IMR-90 (cell line): Measurements from ENCODE around the gene TSN. TPM values are rescaled to one million over a fixed set of nuclear protein-coding genes. Genes with fewer than 3 reads are reported as not detected.

Source experiments
- ATAC-seq: fragments of 200-7000 bp; cut with Tn5 transposase; 2 replicates; pipeline ENCODE4 v1.9.1; 2020; ENCODE audit warnings: low read depth, mild to moderate bottlenecking, moderate library complexity
- BruUV-seq: library from RNA; stranded (reverse); fragments of 400-500 nt; replicated peaks from 2 replicates; lab custom pipeline; 2021; lab: Mats Ljungman, UMichigan
- CTCF ChIA-PET: fragments of 300-600 bp; formaldehyde crosslinking; extraction: SDS; loops from one replicate; lab custom pipeline; 2021; ENCODE audit warnings: antibody characterized with exemption; lab: Yijun Ruan, JAX
- POLR2A ChIA-PET: fragments of 300-600 bp; sonication (Branson Sonifier 250); formaldehyde crosslinking; loops from one replicate; lab custom pipeline; 2022; ENCODE audit warnings: antibody characterized with exemption; ENCODE audit not compliant: unreplicated experiment; lab: Charles Lee
- DNase-seq: peaks from one replicate; pipeline ENCODE4 v3.0.0; 2013
- H2AFZ ChIP-seq: replicated peaks from 2 replicates; pipeline ENCODE3; 2013; ENCODE audit warnings: low read length, mild to moderate bottlenecking; ENCODE audit not compliant: poor library complexity
- H2AK5ac ChIP-seq: 2 replicates; pipeline ENCODE4 v1.6.1; 2013; ENCODE audit warnings: low read depth, low read length, inconsistent platforms
- H2AK9ac ChIP-seq: replicated peaks from 2 replicates; pipeline ENCODE3; 2013; ENCODE audit warnings: mild to moderate bottlenecking, low read depth, low read length, moderate library complexity; ENCODE audit not compliant: poor library complexity
- H2BK120ac ChIP-seq: 2 replicates; pipeline ENCODE4 v1.6.1; 2013; ENCODE audit warnings: low read depth, low read length, inconsistent platforms
- H2BK15ac ChIP-seq: 3 replicates; pipeline ENCODE4 v1.6.1; 2013; ENCODE audit warnings: low read depth, low read length, inconsistent platforms
- H2BK20ac ChIP-seq: 2 replicates; pipeline ENCODE4 v1.6.1; 2013; ENCODE audit warnings: low read depth, mild to moderate bottlenecking, inconsistent platforms, low read length, moderate library complexity
- H2BK5ac ChIP-seq: 2 replicates; pipeline ENCODE4 v1.6.1; 2013; ENCODE audit warnings: mild to moderate bottlenecking, low read depth, low read length, inconsistent platforms; ENCODE audit not compliant: poor library complexity, severe bottlenecking
- H3K14ac ChIP-seq: replicated peaks from 2 replicates; pipeline ENCODE4 v1.6.1; 2013; ENCODE audit warnings: low read depth, low read length, inconsistent platforms
- H3K18ac ChIP-seq: 2 replicates; pipeline ENCODE4 v1.6.1; 2013; ENCODE audit warnings: low read depth, low read length, control low read depth
- H3K23ac ChIP-seq: 2 replicates; pipeline ENCODE4 v1.6.1; 2013; ENCODE audit warnings: low read depth, low read length, inconsistent platforms
- H3K27ac ChIP-seq: 2 replicates; pipeline ENCODE4 v1.5.1; 2013; ENCODE audit warnings: mild to moderate bottlenecking, control low read depth, low read length; ENCODE audit not compliant: insufficient read depth
- H3K27me3 ChIP-seq: 2 replicates; pipeline ENCODE4 v1.6.1; 2013; ENCODE audit warnings: low read length; ENCODE audit not compliant: control insufficient read depth, insufficient read depth
- H3K36me3 ChIP-seq: 2 replicates; pipeline ENCODE4 v1.6.1; 2013; ENCODE audit warnings: low read length, mixed read lengths; ENCODE audit not compliant: control insufficient read depth, insufficient read depth
- H3K4ac ChIP-seq: 2 replicates; pipeline ENCODE4 v1.6.1; 2013; ENCODE audit warnings: low read depth, low read length, inconsistent platforms
- H3K4me1 ChIP-seq: 2 replicates; pipeline ENCODE4 v1.6.1; 2013; ENCODE audit warnings: low read length, mixed read lengths; ENCODE audit not compliant: control insufficient read depth, insufficient read depth
- H3K4me2 ChIP-seq: 2 replicates; pipeline ENCODE4 v1.6.1; 2013; ENCODE audit warnings: low read depth, mild to moderate bottlenecking, control low read depth, low read length, moderate library complexity
- H3K4me3 ChIP-seq: 2 replicates; pipeline ENCODE4 v1.5.1; 2013; ENCODE audit warnings: low read depth, mild to moderate bottlenecking, control low read depth, low read length, moderate library complexity; ENCODE audit not compliant: insufficient read depth
- H3K56ac ChIP-seq: 2 replicates; pipeline ENCODE4 v1.6.1; 2013; ENCODE audit warnings: low read length, inconsistent platforms; ENCODE audit not compliant: insufficient read depth; ENCODE audit errors: extremely low read depth
- H3K79me1 ChIP-seq, 2 experiments: 2 replicates each; pipeline ENCODE4 v1.6.1; 2013; ENCODE audit warnings: low read length in 2 of 2, inconsistent platforms in 1 of 2, low read depth in 1 of 2
- H3K9ac ChIP-seq: 2 replicates; pipeline ENCODE4 v1.6.1; 2013; ENCODE audit warnings: low read depth, low read length, control low read depth
- H3K9me1 ChIP-seq: 2 replicates; pipeline ENCODE4 v1.6.1; 2013; ENCODE audit warnings: low read length, inconsistent platforms; ENCODE audit not compliant: insufficient read depth
- H3K9me3 ChIP-seq: 2 replicates; pipeline ENCODE4 v1.6.1; 2013; ENCODE audit warnings: low read length; ENCODE audit not compliant: control insufficient read depth, insufficient read depth
- H4K20me1 ChIP-seq: 2 replicates; pipeline ENCODE4 v1.6.1; 2013; ENCODE audit warnings: low read length, inconsistent platforms; ENCODE audit not compliant: insufficient read depth
- H4K5ac ChIP-seq: 2 replicates; pipeline ENCODE4 v1.6.1; 2013; ENCODE audit warnings: mild to moderate bottlenecking, low read depth, low read length, control low read depth
- H4K8ac ChIP-seq, 2 experiments: 2 replicates each; pipeline ENCODE4 v1.6.1; 2013; ENCODE audit warnings: low read depth in 2 of 2, low read length in 2 of 2, control low read depth in 1 of 2, inconsistent platforms in 1 of 2
- H4K91ac ChIP-seq: 2 replicates; pipeline ENCODE4 v1.6.1; 2013; ENCODE audit warnings: low read depth, low read length, inconsistent platforms; ENCODE audit not compliant: insufficient read depth
- BHLHE40 ChIP-seq: fragments of 150-350 bp; IDR thresholded peaks from 2 replicates; pipeline ENCODE4 v1.6.1; 2016; ENCODE audit warnings: mild to moderate bottlenecking, low read depth, low read length
- CEBPB ChIP-seq: IDR thresholded peaks from 2 replicates; pipeline ENCODE4 v1.6.1; 2012; ENCODE audit warnings: low read depth, low read length, improper control_type of control experiment
- CHD1 ChIP-seq: IDR thresholded peaks from 2 replicates; pipeline ENCODE4 v1.6.1; 2012; ENCODE audit warnings: low read depth, low read length, improper control_type of control experiment
- CTCF ChIP-seq: conservative IDR thresholded peaks from 2 replicates; pipeline ENCODE4 v1.5.1; 2012; ENCODE audit warnings: mild to moderate bottlenecking, low read depth, low read length, improper control_type of control experiment
- ELK1 ChIP-seq: fragments of 150-350 bp; IDR thresholded peaks from 2 replicates; pipeline ENCODE4 v1.6.1; 2016; ENCODE audit warnings: low read depth, mild to moderate bottlenecking, low read length, moderate library complexity, borderline replicate concordance
- FOS ChIP-seq: fragments of 150-350 bp; IDR thresholded peaks from 2 replicates; pipeline ENCODE4 v1.6.1; 2016; ENCODE audit warnings: low read depth, low read length
- MAFK ChIP-seq: IDR thresholded peaks from 2 replicates; pipeline ENCODE4 v1.6.1; 2012; ENCODE audit warnings: low read depth, low read length, improper control_type of control experiment
- MXI1 ChIP-seq: IDR thresholded peaks from 2 replicates; pipeline ENCODE4 v1.6.1; 2012; ENCODE audit warnings: low read depth, mild to moderate bottlenecking, low read length, moderate library complexity, borderline replicate concordance
- NFE2L2 ChIP-seq: fragments of 150-350 bp; IDR thresholded peaks from 2 replicates; pipeline ENCODE4 v1.6.1; 2016; ENCODE audit warnings: low read depth, mild to moderate bottlenecking, low read length
- RAD21 ChIP-seq: IDR thresholded peaks from 2 replicates; pipeline ENCODE4 v1.6.1; 2012; ENCODE audit warnings: low read length, improper control_type of control experiment
- RCOR1 ChIP-seq: IDR thresholded peaks from 2 replicates; pipeline ENCODE4 v1.6.1; 2012; ENCODE audit warnings: mild to moderate bottlenecking, low read length, improper control_type of control experiment; ENCODE audit not compliant: insufficient replicate concordance
- RFX5 ChIP-seq: IDR thresholded peaks from 2 replicates; pipeline ENCODE4 v1.8.0; 2012; ENCODE audit warnings: low read depth, mild to moderate bottlenecking, low read length, moderate library complexity
- SMC3 ChIP-seq: fragments of 150-350 bp; IDR thresholded peaks from 2 replicates; pipeline ENCODE4 v1.6.1; 2016; ENCODE audit warnings: low read depth, mild to moderate bottlenecking, antibody characterized with exemption, low read length, moderate library complexity
- USF2 ChIP-seq: fragments of 150-350 bp; IDR thresholded peaks from 2 replicates; pipeline ENCODE4 v1.6.1; 2017; ENCODE audit warnings: mild to moderate bottlenecking, antibody characterized with exemption, low read length, low read depth
- WGBS, 2 experiments: methylation state at CpG; one replicate each; pipeline versions ENCODE4 v1.1.5 to v1.1.7; 2013; ENCODE audit warnings: missing lambda C conversion rate in 2 of 2; ENCODE audit not compliant: insufficient read length in 1 of 2; ENCODE audit errors: extremely low coverage in 2 of 2; 5-methylcytosine and 5-hydroxymethylcytosine counted together
- dilution Hi-C: fragments of 300-500 bp; cut with HindIII; formaldehyde crosslinking; loops from one replicate; pipeline ENCODE4 v1.14.3; 2018; ENCODE audit warnings: low sequenced_read_pairs; ENCODE audit not compliant: unreplicated experiment
- in situ Hi-C: fragments of 300-500 bp; cut with MboI; formaldehyde crosslinking; loops from 3 replicates; pipeline ENCODE4 v1.14.3; 2019; ENCODE audit warnings: low sequenced_read_pairs, inconsistent platforms, mixed read lengths
- intact Hi-C: fragments of 100-400 bp; cut with micrococcal nuclease; formaldehyde crosslinking; loops from 2 replicates; pipeline ENCODE4 v1.10.0; 2022
- polyA plus RNA-seq, 3 experiments: library from polyadenylated mRNA; depleted of rRNA; stranded (reverse); fragments of >200 nt; gene quantifications; 2 replicates each; pipeline ENCODE4 v1.2.3, GENCODE V29; 2012; ENCODE audit warnings: low replicate concordance in 1 of 3
- total RNA-seq: library from RNA; depleted of rRNA; stranded (reverse); fragments of >200 nt; gene quantifications from 2 replicates; pipeline ENCODE4 v1.2.3, GENCODE V29; 2012

TSN gene
- total and polyA plus RNA-seq, 2 of the 4 experiments (the other 2 are of a cell fraction) = 31.0 to 56.3 TPM

- no peak overlapping the region for H4K5ac ChIP-seq
- H3K4me2 ChIP-seq = no peak overlapping the region
- H4K91ac ChIP-seq = no peak overlapping the region
- H3K79me1 ChIP-seq = no peaks in the 10 kb centered on the region
- no peak overlapping the region for H2BK120ac ChIP-seq
- H3K18ac ChIP-seq = no peak overlapping the region
- intact Hi-C loops = loop anchor here (2.0 kb wide), 1 partner anchor 164 kb away; no protein-coding TSS in a partner anchor
- H3K9me3 ChIP-seq = no peaks in the 10 kb centered on the region
- no peaks in the 10 kb centered on the region for H3K4me1 ChIP-seq
- no peak overlapping the region for H2BK15ac ChIP-seq
- H2AFZ ChIP-seq = peak overlapping the region; percentile 45
- peak; percentile 99 for ATAC-seq
- no peaks in the 10 kb centered on the region for H3K36me3 ChIP-seq
- H3K4ac ChIP-seq = no peak overlapping the region
- H3K56ac ChIP-seq = no peak overlapping the region
- no peak overlapping the region for H2AK5ac ChIP-seq
- H2AK9ac ChIP-seq = no peak overlapping the region
- 4% methylated on average over 4 of the region's 17 CpGs; no CpG with 5 or more reads in 1 of the 2 experiments for WGBS, 2 experiments
- no peaks in the 10 kb centered on the region for H4K20me1 ChIP-seq
- in situ Hi-C loops = loop anchor here (25.0 kb wide), 1 partner anchor 651 kb away; no protein-coding TSS in a partner anchor
- no peak overlapping the region for H3K14ac ChIP-seq
- no peak overlapping the region for H3K23ac ChIP-seq
- no peak overlapping the region for H3K9ac ChIP-seq
- no TSS peak for BruUV-seq
- peak; percentile 63 for DNase-seq
- H3K27me3 ChIP-seq = peaks cover 7% of the 10 kb centered on the region
- no peak overlapping the region for H3K27ac ChIP-seq
- dilution Hi-C loops = no loop called here
- H3K9me1 ChIP-seq = no peaks in the 10 kb centered on the region
- POLR2A ChIA-PET = no interaction called here
- H4K8ac ChIP-seq = no peak overlapping the region
- no peak overlapping the region for H2BK20ac ChIP-seq
- H3K4me3 ChIP-seq = no peak overlapping the region
- CTCF ChIA-PET = interaction anchor here (0.6 to 1.2 kb wide), 6 partner anchors 8 to 781 kb away, joined by 3 to 6 read pairs (median 4); no protein-coding TSS in a partner anchor
- no peak overlapping the region for H2BK5ac ChIP-seq
- TF ChIP-seq RAD21 (peak; percentile 80), SMC3 (peak; percentile 55), CTCF (peak; percentile 64), NFE2L2 (no peak), MAFK (no peak), BHLHE40 (no peak), RCOR1 (no peak), ELK1 (no peak), MXI1 (no peak), FOS (no peak), RFX5 (no peak), USF2 (no peak), CEBPB (no peak), CHD1 (no peak)
Measured at GRCh38 chr2:121810959-121811853, 55.8 kb downstream of the TSN start.
